Large intestine (tissue), 12 donors: ENCODE measurements around the gene PRR13. TPM values are rescaled to one million over a fixed set of nuclear protein-coding genes. Genes with fewer than 3 reads are reported as not detected.
"Not testable (repeated sequence)": the region's sequence is repeated elsewhere in the genome, so short reads cannot be mapped to it uniquely, and the experiment has no call there.

Experiments
- DNase-seq, 2 donors: peaks; one replicate each; pipeline versions ENCODE4 v3.0.0 to v3.0.0-alpha.2; 2013
- H3K27ac ChIP-seq: one replicate; pipeline ENCODE4 v1.5.1; 2013; ENCODE audit warnings: low read length
- H3K27me3 ChIP-seq: 2 replicates; pipeline ENCODE4 v1.6.1; 2013; ENCODE audit warnings: low read length; ENCODE audit not compliant: control insufficient read depth, insufficient read depth
- H3K36me3 ChIP-seq: 2 replicates; pipeline ENCODE4 v1.6.1; 2013; ENCODE audit warnings: low read length; ENCODE audit not compliant: control insufficient read depth, insufficient read depth
- H3K4me1 ChIP-seq: one replicate; pipeline ENCODE4 v1.6.1; 2013; ENCODE audit warnings: low read length; ENCODE audit not compliant: control insufficient read depth, insufficient read depth
- H3K4me3 ChIP-seq: one replicate; pipeline ENCODE4 v1.5.1; 2013; ENCODE audit warnings: low read length
- H3K9me3 ChIP-seq: one replicate; pipeline ENCODE4 v1.6.1; 2013; ENCODE audit warnings: mild to moderate bottlenecking, low read depth, low read length, moderate library complexity; ENCODE audit not compliant: control insufficient read depth
- WGBS: methylation state at CpG from one replicate; pipeline ENCODE4 v1.1.5; 2013; ENCODE audit warnings: low lambda C conversion rate; ENCODE audit not compliant: insufficient coverage; 5-methylcytosine and 5-hydroxymethylcytosine counted together
- long read RNA-seq, 11 donors: transcript quantifications; one replicate each; lab custom pipeline, GENCODE V29; 2026
- polyA plus RNA-seq: library from polyadenylated mRNA; unstranded; fragments of 120-200 nt; gene quantifications from one replicate; pipeline ENCODE4 v1.2.1, GENCODE V29; 2013

The PRR13 gene, protein sequence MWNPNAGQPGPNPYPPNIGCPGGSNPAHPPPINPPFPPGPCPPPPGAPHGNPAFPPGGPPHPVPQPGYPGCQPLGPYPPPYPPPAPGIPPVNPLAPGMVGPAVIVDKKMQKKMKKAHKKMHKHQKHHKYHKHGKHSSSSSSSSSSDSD
- polyA plus RNA-seq: 409 TPM
- long read RNA-seq, donor 1, transcript PRR13-208 (3 exons, 786 nt): minor isoform, 18 of 108 reads
- long read RNA-seq, donor 1, transcript PRR13-209 (4 exons, 625 nt): minor isoform, 9 of 108 reads
- long read RNA-seq, donor 1, transcript PRR13-202 (4 exons, 1,229 nt): major isoform, 51 of 108 reads
- long read RNA-seq, donor 1, partial matches to known transcripts: 20 of 108 reads
- long read RNA-seq, donor 1, other reads (novel, unspliced or antisense): 5 of 108 reads
- long read RNA-seq, donor 2, transcript PRR13-209 (4 exons, 625 nt): minor isoform, 26 of 315 reads
- long read RNA-seq, donor 2, transcript PRR13-202 (4 exons, 1,229 nt): major isoform, 123 of 315 reads
- long read RNA-seq, donor 2, transcript PRR13-208 (3 exons, 786 nt): minor isoform, 37 of 315 reads
- long read RNA-seq, donor 2, partial matches to known transcripts: 103 of 315 reads
- long read RNA-seq, donor 2, other reads (novel, unspliced or antisense): 18 of 315 reads
- long read RNA-seq, donor 3: 0 reads
- long read RNA-seq, donor 4, transcript PRR13-202 (4 exons, 1,229 nt): major isoform, 8 of 28 reads
- long read RNA-seq, donor 4, partial matches to known transcripts: 9 of 28 reads
- long read RNA-seq, donor 4, other reads (novel, unspliced or antisense): 0 of 28 reads
- long read RNA-seq, donor 5, transcript PRR13-209 (4 exons, 625 nt): minor isoform, 9 of 89 reads
- long read RNA-seq, donor 5, transcript PRR13-202 (4 exons, 1,229 nt): major isoform, 44 of 89 reads
- long read RNA-seq, donor 5, transcript PRR13-208 (3 exons, 786 nt): minor isoform, 10 of 89 reads
- long read RNA-seq, donor 5, partial matches to known transcripts: 21 of 89 reads
- long read RNA-seq, donor 5, other reads (novel, unspliced or antisense): 0 of 89 reads
- long read RNA-seq, donor 6, transcript PRR13-208 (3 exons, 786 nt): minor isoform, 32 of 297 reads
- long read RNA-seq, donor 6, transcript PRR13-202 (4 exons, 1,229 nt): major isoform, 88 of 297 reads
- long read RNA-seq, donor 6, transcript PRR13-209 (4 exons, 625 nt): minor isoform, 14 of 297 reads
- long read RNA-seq, donor 6, partial matches to known transcripts: 150 of 297 reads
- long read RNA-seq, donor 6, other reads (novel, unspliced or antisense): 7 of 297 reads
- long read RNA-seq, donor 7, transcript PRR13-208 (3 exons, 786 nt): minor isoform, 13 of 73 reads
- long read RNA-seq, donor 7, transcript PRR13-202 (4 exons, 1,229 nt): major isoform, 29 of 73 reads
- long read RNA-seq, donor 7, partial matches to known transcripts: 27 of 73 reads
- long read RNA-seq, donor 7, other reads (novel, unspliced or antisense): 0 of 73 reads
- long read RNA-seq, donor 8, transcript PRR13-202 (4 exons, 1,229 nt): major isoform, 147 of 327 reads
- long read RNA-seq, donor 8, transcript PRR13-208 (3 exons, 786 nt): minor isoform, 42 of 327 reads
- long read RNA-seq, donor 8, transcript PRR13-209 (4 exons, 625 nt): minor isoform, 19 of 327 reads
- long read RNA-seq, donor 8, transcript PRR13-210 (4 exons, 1,009 nt): minor isoform, 6 of 327 reads
- long read RNA-seq, donor 8, partial matches to known transcripts: 88 of 327 reads
- long read RNA-seq, donor 8, other reads (novel, unspliced or antisense): 13 of 327 reads
- long read RNA-seq, donor 9, transcript PRR13-202 (4 exons, 1,229 nt): major isoform, 85 of 246 reads
- long read RNA-seq, donor 9, transcript PRR13-208 (3 exons, 786 nt): minor isoform, 37 of 246 reads
- long read RNA-seq, donor 9, transcript PRR13-209 (4 exons, 625 nt): minor isoform, 13 of 246 reads
- long read RNA-seq, donor 9, transcript PRR13-207 (4 exons, 838 nt): minor isoform, 7 of 246 reads
- long read RNA-seq, donor 9, partial matches to known transcripts: 85 of 246 reads
- long read RNA-seq, donor 9, other reads (novel, unspliced or antisense): 8 of 246 reads
- long read RNA-seq, donor 10, transcript PRR13-202 (4 exons, 1,229 nt): major isoform, 146 of 317 reads
- long read RNA-seq, donor 10, transcript PRR13-208 (3 exons, 786 nt): minor isoform, 28 of 317 reads
- long read RNA-seq, donor 10, transcript PRR13-209 (4 exons, 625 nt): minor isoform, 20 of 317 reads
- long read RNA-seq, donor 10, partial matches to known transcripts: 104 of 317 reads
- long read RNA-seq, donor 10, other reads (novel, unspliced or antisense): 10 of 317 reads
- long read RNA-seq, donor 11, transcript PRR13-202 (4 exons, 1,229 nt): major isoform, 81 of 203 reads
- long read RNA-seq, donor 11, transcript PRR13-209 (4 exons, 625 nt): minor isoform, 16 of 203 reads
- long read RNA-seq, donor 11, transcript PRR13-208 (3 exons, 786 nt): minor isoform, 18 of 203 reads
- long read RNA-seq, donor 11, partial matches to known transcripts: 72 of 203 reads
- long read RNA-seq, donor 11, other reads (novel, unspliced or antisense): 6 of 203 reads

DNA sequence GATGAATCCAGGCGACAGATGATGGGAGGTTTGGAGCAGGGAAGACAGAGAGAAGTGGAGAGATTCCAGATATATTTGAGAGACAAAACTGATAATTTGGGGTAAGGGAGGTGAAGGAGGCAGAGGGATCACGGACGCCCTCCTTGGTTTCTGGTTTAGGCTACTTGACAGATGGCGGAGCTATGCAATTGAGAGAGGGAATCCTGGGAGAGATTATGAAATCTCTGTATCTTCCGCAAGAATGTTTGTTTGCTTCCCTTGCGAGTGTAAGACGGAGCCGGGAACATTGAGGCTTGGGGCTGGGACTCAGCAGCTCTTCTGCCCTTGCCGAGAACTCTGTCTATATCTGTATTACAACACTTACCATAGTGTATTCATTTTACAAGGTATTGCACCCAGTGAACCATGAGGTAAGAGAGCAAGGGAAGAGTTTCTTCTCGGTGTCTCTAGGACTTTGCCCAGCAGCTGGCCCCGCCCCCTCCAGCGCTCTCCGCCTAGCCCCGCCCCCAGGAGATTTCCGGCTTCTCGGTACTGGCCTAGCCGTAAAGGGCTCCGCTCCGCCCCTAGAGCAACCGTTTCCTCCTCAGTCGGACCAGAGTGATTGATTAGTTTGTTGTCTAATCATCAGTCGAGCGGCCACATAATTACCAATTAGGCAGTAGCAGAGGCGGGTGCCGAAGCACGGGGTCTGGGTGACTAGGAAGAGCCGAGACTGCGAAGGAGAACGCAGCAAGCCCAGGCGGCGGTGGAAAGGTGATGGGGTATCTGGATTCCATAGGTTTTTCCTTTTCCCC, at the start of gene PRR13:
Gene PRR13 (plus strand): TSS at position 695 of the 794 bp plus-strand sequence. CDS start 981 bp downstream, outside the sequence.
- DNase-seq: peak; percentile 99 to 100
- no peaks in the 10 kb centered on the region for H3K9me3 ChIP-seq
- H3K27ac ChIP-seq: peak within 1 kb of the TSS; percentile 91
- WGBS: no CpG with 5 or more reads among the region's 31 CpGs
- peak within 1 kb of the TSS; percentile 76 for H3K4me3 ChIP-seq
- no peaks in the 10 kb centered on the region for H3K27me3 ChIP-seq
- peaks cover 15% of the 10 kb centered on the region for H3K4me1 ChIP-seq
- H3K36me3 ChIP-seq: peaks cover 17% of the 10 kb centered on the region

DNA sequence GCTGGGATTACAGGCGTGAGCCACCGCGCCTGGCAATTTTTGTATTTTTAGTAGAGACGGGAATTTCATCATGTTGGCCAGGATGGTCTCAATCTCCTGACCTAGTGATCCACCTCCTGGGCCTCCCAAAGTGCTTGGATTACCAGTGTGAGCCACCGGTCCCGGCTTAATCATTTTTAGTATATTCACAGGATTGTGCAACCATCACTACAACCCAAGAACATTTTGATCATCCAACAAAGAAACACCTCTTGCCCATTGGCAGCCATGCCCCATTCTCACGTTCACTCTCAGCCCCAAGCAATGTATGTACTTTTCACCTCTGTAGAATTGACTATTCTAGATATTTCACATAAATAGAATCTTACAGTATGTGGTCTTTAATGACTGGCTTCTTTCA, 41.6 kb upstream of the PRR13 start:
- Histone ChIP-seq H3K9me3 (peaks cover 5% of the 10 kb centered on the region), H3K36me3 (peaks cover 6% of the 10 kb centered on the region), H3K27me3 (no peaks in the 10 kb centered on the region), H3K27ac (no peak overlapping the region), H3K4me3 (no peak overlapping the region), H3K4me1 (no peaks in the 10 kb centered on the region)
- WGBS: 100% methylated on average over 1 of the region's 7 CpGs
- no peak for DNase-seq

GRCh38 chr12:53402351-53402750, 39.2 kb upstream of the PRR13 start:
- not testable (repeated sequence) for H3K27ac ChIP-seq, DNase-seq, H3K4me1 ChIP-seq, H3K9me3 ChIP-seq, H3K27me3 ChIP-seq, H3K4me3 ChIP-seq
- H3K36me3 ChIP-seq: peaks cover 18% of the 10 kb centered on the region
- no CpG with 5 or more reads among the region's 16 CpGs for WGBS

DNA sequence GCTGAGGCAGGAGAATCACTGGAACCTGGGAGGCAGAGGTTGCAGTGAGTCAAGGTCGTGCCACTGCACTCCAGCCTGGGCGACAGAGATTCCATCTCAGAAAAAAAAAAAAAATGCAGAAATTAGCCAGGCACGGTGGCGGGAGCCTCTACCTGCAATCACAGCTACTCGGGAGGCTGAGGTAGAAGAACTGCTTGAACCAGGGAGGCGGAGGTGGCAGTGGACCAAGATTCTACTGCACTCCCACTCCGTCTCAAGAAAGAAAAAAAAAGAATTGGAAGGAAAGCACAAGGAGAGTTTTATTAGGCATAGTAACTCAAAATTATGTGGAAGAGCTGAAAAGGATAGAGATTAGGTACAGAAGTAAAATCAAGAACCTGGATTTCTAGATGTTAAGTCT, 38.7 kb upstream of the PRR13 start:
- Histone ChIP-seq H3K9me3 (peaks cover 5% of the 10 kb centered on the region), H3K36me3 (peaks cover 19% of the 10 kb centered on the region), H3K4me1 (no peaks in the 10 kb centered on the region), H3K27ac (no peak overlapping the region), H3K27me3 (no peaks in the 10 kb centered on the region), H3K4me3 (no peak overlapping the region)
- no peak for DNase-seq
- 100% methylated on average over 1 of the region's 7 CpGs for WGBS

- DNase-seq: no peak
- H3K9me3 ChIP-seq: no peaks in the 10 kb centered on the region
- peaks cover 58% of the 10 kb centered on the region for H3K36me3 ChIP-seq
- no peaks in the 10 kb centered on the region for H3K4me1 ChIP-seq
- no peak overlapping the region for H3K4me3 ChIP-seq
- H3K27me3 ChIP-seq: no peaks in the 10 kb centered on the region
- WGBS: no CpG with 5 or more reads among the region's 5 CpGs
- no peak overlapping the region for H3K27ac ChIP-seq
These were observed 30.6 kb upstream of the PRR13 start for GRCh38 chr12:53410951-53411350.

- DNase-seq: no peak
- no peak overlapping the region for H3K27ac ChIP-seq
- no peaks in the 10 kb centered on the region for H3K9me3 ChIP-seq
- H3K4me3 ChIP-seq: no peak overlapping the region
- H3K36me3 ChIP-seq: peaks cover 42% of the 10 kb centered on the region
- no peaks in the 10 kb centered on the region for H3K27me3 ChIP-seq
- H3K4me1 ChIP-seq: peaks cover 3% of the 10 kb centered on the region
- WGBS: 60% methylated on average over 1 of the region's 3 CpGs
These were observed 27.9 kb upstream of the PRR13 start for GRCh38 chr12:53413485-53414204.

- WGBS: 78% methylated on average over 3 of the region's 3 CpGs
- peaks cover 29% of the 10 kb centered on the region for H3K36me3 ChIP-seq
- H3K4me3 ChIP-seq: no peak overlapping the region
- H3K27me3 ChIP-seq: no peaks in the 10 kb centered on the region
- no peaks in the 10 kb centered on the region for H3K9me3 ChIP-seq
- no peak overlapping the region for H3K27ac ChIP-seq
- peaks cover 3% of the 10 kb centered on the region for H3K4me1 ChIP-seq
- DNase-seq: no peak
These were observed 26.6 kb upstream of the PRR13 start for GRCh38 chr12:53414756-53415417.
